Amniotic epithelial cell (primary cell): Measurements from ENCODE around the gene BCL11B.
A peak's percentile ranks its signal among the peaks of the same experiment; 100 is the strongest.

Source experiments
- DNase-seq: peaks from one replicate; pipeline ENCODE4 v3.0.0-alpha.2; 2010; ENCODE audit warnings: low read depth

Gene BCL11B

GRCh38 chr14:99267837-99268781 is 3.9 kb downstream of the BCL11B start:
- no peak for DNase-seq

GRCh38 chr14:99267381-99267780 is 4.6 kb downstream of the BCL11B start:
- DNase-seq: no peak

GRCh38 chr14:99266181-99267178 is 5.5 kb downstream of the BCL11B start:
- DNase-seq: peak; percentile 44

- no peak for DNase-seq
Measured at GRCh38 chr14:99265571-99265970, 6.4 kb downstream of the BCL11B start.

- no peak for DNase-seq
Measured at GRCh38 chr14:99264691-99265450, 7.1 kb downstream of the BCL11B start.

GRCh38 chr14:99263564-99264330 is 8.2 kb downstream of the BCL11B start:
- DNase-seq: no peak

- DNase-seq: no peak
Measured at GRCh38 chr14:99262977-99263448, 9.0 kb downstream of the BCL11B start.

- no peak for DNase-seq
Measured at GRCh38 chr14:99261912-99262787, 9.8 kb downstream of the BCL11B start.

GRCh38 chr14:99260587-99261551 is 11.1 kb downstream of the BCL11B start:
- DNase-seq: no peak

GRCh38 chr14:99260116-99260515 is 11.9 kb downstream of the BCL11B start:
- no peak for DNase-seq

GRCh38 chr14:99258876-99259726 is 12.9 kb downstream of the BCL11B start:
- DNase-seq: no peak

GRCh38 chr14:99258341-99258861 is 13.6 kb downstream of the BCL11B start:
- DNase-seq: no peak

- DNase-seq: no peak
Measured at GRCh38 chr14:99257673-99258221, 14.2 kb downstream of the BCL11B start.

- DNase-seq: no peak
Measured at GRCh38 chr14:99257122-99257672, 14.8 kb downstream of the BCL11B start.

- no peak for DNase-seq
Measured at GRCh38 chr14:99256483-99256874, 15.5 kb downstream of the BCL11B start.

- DNase-seq: no peak
Measured at GRCh38 chr14:99255621-99256482, 16.1 kb downstream of the BCL11B start.
